PC-3 (cell line): ENCODE data around the gene ADAM23. TPM values are rescaled to one million over a fixed set of nuclear protein-coding genes. Genes with fewer than 3 reads are reported as not detected.

Experiments used
- ATAC-seq: fragments of 200-7000 bp; cut with Tn5 transposase; 2 replicates; pipeline ENCODE4 v1.9.1; 2020; ENCODE audit warnings: mild to moderate bottlenecking, moderate library complexity
- BruUV-seq: library from RNA; stranded (reverse); fragments of 400-500 nt; replicated peaks from 2 replicates; lab custom pipeline; 2021; lab: Mats Ljungman, UMichigan
- CTCF ChIA-PET: fragments of 300-600 bp; sonication (Branson Sonifier 250); formaldehyde crosslinking; loops from one replicate; lab custom pipeline; 2022; ENCODE audit warnings: antibody characterized with exemption; lab: Charles Lee
- POLR2A ChIA-PET: fragments of 300-600 bp; sonication (Branson Sonifier 250); formaldehyde crosslinking; loops from one replicate; lab custom pipeline; 2022; ENCODE audit warnings: antibody characterized with exemption; ENCODE audit not compliant: unreplicated experiment; lab: Charles Lee
- DNase-seq: peaks from one replicate; pipeline ENCODE4 v3.0.0-alpha.2; 2015
- H2AFZ ChIP-seq: fragments of 300-600 bp; sonication (generic); 2 replicates; pipeline ENCODE4 v1.6.0; 2016; ENCODE audit warnings: antibody characterized with exemption, low read length
- H3F3A ChIP-seq: fragments of 300-600 bp; sonication (generic); one replicate; pipeline ENCODE4 v1.6.0; 2017; ENCODE audit warnings: antibody characterized with exemption, low read length, control low read depth, mild to moderate bottlenecking; ENCODE audit not compliant: unreplicated experiment
- H3K27ac ChIP-seq: fragments of 300-600 bp; sonication (generic); 2 replicates; pipeline ENCODE4 v1.5.1; 2016; ENCODE audit warnings: mild to moderate bottlenecking, low read length
- H3K27me3 ChIP-seq: fragments of 300-600 bp; sonication (generic); 2 replicates; pipeline ENCODE4 v1.6.1; 2016; ENCODE audit warnings: low read length, mixed read lengths
- H3K36me3 ChIP-seq: fragments of 300-600 bp; sonication (generic); 2 replicates; pipeline ENCODE4 v1.6.1; 2016; ENCODE audit warnings: low read depth, mixed run types, low read length, mixed read lengths
- H3K4me1 ChIP-seq: fragments of 300-600 bp; sonication (generic); 2 replicates; pipeline ENCODE4 v1.5.1; 2016; ENCODE audit warnings: low read length; ENCODE audit not compliant: insufficient read depth
- H3K4me2 ChIP-seq: fragments of 300-600 bp; sonication (generic); 2 replicates; pipeline ENCODE4 v1.6.0; 2016; ENCODE audit warnings: low read length
- H3K4me3 ChIP-seq: fragments of 300-600 bp; sonication (generic); 2 replicates; pipeline ENCODE4 v1.5.1; 2016; ENCODE audit warnings: mild to moderate bottlenecking, low read length, mixed read lengths
- H3K79me2 ChIP-seq: fragments of 300-600 bp; sonication (generic); 2 replicates; pipeline ENCODE4 v1.6.1; 2017; ENCODE audit warnings: low read length, mixed read lengths
- H3K9ac ChIP-seq: fragments of 300-600 bp; sonication (generic); 2 replicates; pipeline ENCODE4 v1.6.0; 2016; ENCODE audit warnings: mild to moderate bottlenecking, low read length
- H3K9me2 ChIP-seq: fragments of 300-600 bp; sonication (generic); replicated peaks from 2 replicates; pipeline ENCODE4 v1.6.1; 2016; ENCODE audit warnings: mixed run types, low read length, mixed read lengths
- H3K9me3 ChIP-seq: fragments of 300-600 bp; sonication (generic); 2 replicates; pipeline ENCODE4 v1.6.1; 2016; ENCODE audit warnings: low read length, mixed read lengths
- H4K20me1 ChIP-seq: fragments of 300-600 bp; sonication (generic); 2 replicates; pipeline ENCODE4 v1.6.1; 2016; ENCODE audit warnings: low read length, mixed read lengths
- CTCF ChIP-seq: fragments of 300-600 bp; sonication (generic); conservative IDR thresholded peaks from 2 replicates; pipeline ENCODE4 v1.5.1; 2017; ENCODE audit warnings: antibody characterized with exemption, low read depth, mild to moderate bottlenecking, low read length
- EZH2 ChIP-seq: fragments of 300-600 bp; sonication (generic); IDR thresholded peaks from one replicate; pipeline ENCODE4 v1.6.1; 2017; ENCODE audit warnings: antibody characterized with exemption, mild to moderate bottlenecking, low read length; ENCODE audit not compliant: unreplicated experiment
- EZH2phosphoT487 ChIP-seq: fragments of 300-600 bp; sonication (generic); IDR thresholded peaks from 2 replicates; pipeline ENCODE4 v1.6.1; 2018; ENCODE audit warnings: mild to moderate bottlenecking, antibody characterized with exemption, low read length, borderline replicate concordance
- intact Hi-C: fragments of 100-400 bp; cut with micrococcal nuclease; formaldehyde crosslinking; loops from 2 replicates; pipeline ENCODE4 v1.9.0; 2023
- total RNA-seq: library from RNA; depleted of rRNA; stranded (reverse); fragments of >200 nt; gene quantifications from 2 replicates; pipeline ENCODE4 v1.2.3, GENCODE V29; 2014

The ADAM23 gene
- total RNA-seq, 1 experiment from 2014 or later: 0.22 TPM

- POLR2A ChIA-PET: no interaction called here
Observed at GRCh38 chr2:206481056-206481455, 37.7 kb downstream of the ADAM23 start.

GRCh38 chr2:206482123-206482522 lies 38.8 kb downstream of the ADAM23 start:
- Histone ChIP-seq H3K4me3 (no peak overlapping the region), H4K20me1 (no peaks in the 10 kb centered on the region), H2AFZ (no peak overlapping the region), H3K27ac (no peak overlapping the region), H3K27me3 (peaks cover 42% of the 10 kb centered on the region), H3K9me3 (no peaks in the 10 kb centered on the region), H3F3A (no peaks in the 10 kb centered on the region), H3K9me2 (no peaks in the 10 kb centered on the region), H3K4me1 (no peaks in the 10 kb centered on the region), H3K36me3 (no peaks in the 10 kb centered on the region), H3K4me2 (no peak overlapping the region), H3K9ac (no peak overlapping the region), H3K79me2 (no peaks in the 10 kb centered on the region)
- BruUV-seq: no TSS peak
- ChIA-PET CTCF (no interaction called here), POLR2A (no interaction called here)
- DNase-seq (no peak), ATAC-seq (no peak)
- no peak for TF ChIP-seq CTCF
- no peak for TF ChIP-seq EZH2
- TF ChIP-seq EZH2phosphoT487: no peak
- intact Hi-C loops: no loop called here

More at GRCh38 chr2:206481056-206481455, 37.7 kb downstream of the ADAM23 start:
- no peak overlapping the region for H3K4me3 ChIP-seq
- no peaks in the 10 kb centered on the region for H3K9me2 ChIP-seq
- H4K20me1 ChIP-seq: no peaks in the 10 kb centered on the region
- H2AFZ ChIP-seq: no peak overlapping the region
- ATAC-seq: no peak
- H3K9me3 ChIP-seq: no peaks in the 10 kb centered on the region
- TF ChIP-seq CTCF (no peak), EZH2 (no peak), EZH2phosphoT487 (no peak)
- no peaks in the 10 kb centered on the region for H3K36me3 ChIP-seq
- no peaks in the 10 kb centered on the region for H3F3A ChIP-seq
- CTCF ChIA-PET: no interaction called here
- no peaks in the 10 kb centered on the region for H3K79me2 ChIP-seq
- no peak overlapping the region for H3K4me2 ChIP-seq
- no peak overlapping the region for H3K9ac ChIP-seq
- no peaks in the 10 kb centered on the region for H3K4me1 ChIP-seq
- H3K27me3 ChIP-seq: peaks cover 42% of the 10 kb centered on the region
- H3K27ac ChIP-seq: no peak overlapping the region
- intact Hi-C loops: no loop called here
- BruUV-seq: no TSS peak
- DNase-seq: no peak

- Histone ChIP-seq H3K9ac (no peak overlapping the region), H4K20me1 (no peaks in the 10 kb centered on the region), H3K4me2 (no peak overlapping the region), H2AFZ (no peak overlapping the region), H3K27ac (no peak overlapping the region), H3K4me3 (no peak overlapping the region), H3K27me3 (peaks cover 44% of the 10 kb centered on the region), H3K4me1 (no peaks in the 10 kb centered on the region), H3K9me2 (no peaks in the 10 kb centered on the region), H3K9me3 (no peaks in the 10 kb centered on the region), H3K36me3 (no peaks in the 10 kb centered on the region), H3F3A (no peaks in the 10 kb centered on the region), H3K79me2 (no peaks in the 10 kb centered on the region)
- DNase-seq (no peak), ATAC-seq (no peak)
- TF ChIP-seq CTCF (no peak), EZH2phosphoT487 (no peak), EZH2 (no peak)
- POLR2A ChIA-PET: no interaction called here
- CTCF ChIA-PET: no interaction called here
- intact Hi-C loops: no loop called here
- no TSS peak for BruUV-seq
Observed at GRCh38 chr2:206482633-206483032, 39.3 kb downstream of the ADAM23 start.
